ENCODE data around the gene SP7.

DNA sequence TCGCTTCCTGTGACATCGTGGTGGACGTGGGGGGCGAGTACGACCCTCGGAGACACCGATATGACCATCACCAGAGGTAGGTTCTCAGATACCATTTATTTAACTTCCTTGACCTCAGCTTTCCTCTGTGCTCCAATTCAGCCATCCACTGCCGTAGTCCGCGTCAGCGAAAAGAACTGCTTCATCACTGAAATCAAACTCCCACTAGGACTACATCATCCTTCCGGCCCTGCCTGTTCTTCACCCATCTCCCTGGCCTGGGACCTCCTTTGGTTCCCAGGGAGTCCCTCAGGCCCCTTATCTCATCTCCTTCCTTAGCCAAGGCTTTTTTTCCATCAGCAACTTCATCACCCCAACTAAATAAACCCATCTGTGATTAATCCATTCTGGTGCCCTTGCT is 36.0 kb downstream of the SP7 start:
- TF ChIP-seq CTCF (IDR thresholded peaks at IDR 0.05) (no peak), POLR2A (IDR thresholded peaks at IDR 0.05) (no peak), POLR2AphosphoS5 (IDR thresholded peaks at IDR 0.05) (no peak)

Measured in breast epithelium (tissue), 3 donors.